ENCODE measurements around the gene DSG3. TPM values are rescaled to one million over a fixed set of nuclear protein-coding genes. Genes with fewer than 3 reads are reported as not detected.

The DSG3 gene
- total and polyA plus RNA-seq, 10 of the 15 experiments (the other 5 are each of a cell fraction or from before 2014, with no cell fraction given): 0.01 to 0.36 (median 0.30) TPM

DNA sequence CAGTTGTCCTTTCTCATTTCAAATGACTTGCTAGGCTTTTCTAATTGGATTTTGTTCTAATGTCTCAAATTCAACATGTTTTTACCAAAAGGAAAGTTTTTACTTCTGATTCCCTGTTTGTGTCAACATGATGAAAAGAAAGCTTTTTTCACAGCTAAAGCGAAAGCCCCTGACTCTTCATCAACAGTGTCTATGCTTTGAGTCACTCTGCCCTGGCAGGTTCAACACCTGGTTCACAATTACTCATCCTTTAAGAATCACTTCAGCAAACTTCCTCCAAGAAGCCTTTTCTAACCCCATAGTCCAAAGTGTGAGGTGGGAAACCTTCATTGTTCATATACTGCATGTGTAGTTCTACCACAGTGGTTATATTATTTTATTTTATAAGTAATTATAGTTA is 42.8 kb downstream of the DSG3 start (continued):
- TF ChIP-seq, protein P1, sequence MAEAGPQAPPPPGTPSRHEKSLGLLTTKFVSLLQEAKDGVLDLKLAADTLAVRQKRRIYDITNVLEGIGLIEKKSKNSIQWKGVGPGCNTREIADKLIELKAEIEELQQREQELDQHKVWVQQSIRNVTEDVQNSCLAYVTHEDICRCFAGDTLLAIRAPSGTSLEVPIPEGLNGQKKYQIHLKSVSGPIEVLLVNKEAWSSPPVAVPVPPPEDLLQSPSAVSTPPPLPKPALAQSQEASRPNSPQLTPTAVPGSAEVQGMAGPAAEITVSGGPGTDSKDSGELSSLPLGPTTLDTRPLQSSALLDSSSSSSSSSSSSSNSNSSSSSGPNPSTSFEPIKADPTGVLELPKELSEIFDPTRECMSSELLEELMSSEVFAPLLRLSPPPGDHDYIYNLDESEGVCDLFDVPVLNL (IDR thresholded peaks at IDR 0.05; ENCODE audit: low read depth, low read length): no peak
- TF ChIP-seq, protein P2, sequence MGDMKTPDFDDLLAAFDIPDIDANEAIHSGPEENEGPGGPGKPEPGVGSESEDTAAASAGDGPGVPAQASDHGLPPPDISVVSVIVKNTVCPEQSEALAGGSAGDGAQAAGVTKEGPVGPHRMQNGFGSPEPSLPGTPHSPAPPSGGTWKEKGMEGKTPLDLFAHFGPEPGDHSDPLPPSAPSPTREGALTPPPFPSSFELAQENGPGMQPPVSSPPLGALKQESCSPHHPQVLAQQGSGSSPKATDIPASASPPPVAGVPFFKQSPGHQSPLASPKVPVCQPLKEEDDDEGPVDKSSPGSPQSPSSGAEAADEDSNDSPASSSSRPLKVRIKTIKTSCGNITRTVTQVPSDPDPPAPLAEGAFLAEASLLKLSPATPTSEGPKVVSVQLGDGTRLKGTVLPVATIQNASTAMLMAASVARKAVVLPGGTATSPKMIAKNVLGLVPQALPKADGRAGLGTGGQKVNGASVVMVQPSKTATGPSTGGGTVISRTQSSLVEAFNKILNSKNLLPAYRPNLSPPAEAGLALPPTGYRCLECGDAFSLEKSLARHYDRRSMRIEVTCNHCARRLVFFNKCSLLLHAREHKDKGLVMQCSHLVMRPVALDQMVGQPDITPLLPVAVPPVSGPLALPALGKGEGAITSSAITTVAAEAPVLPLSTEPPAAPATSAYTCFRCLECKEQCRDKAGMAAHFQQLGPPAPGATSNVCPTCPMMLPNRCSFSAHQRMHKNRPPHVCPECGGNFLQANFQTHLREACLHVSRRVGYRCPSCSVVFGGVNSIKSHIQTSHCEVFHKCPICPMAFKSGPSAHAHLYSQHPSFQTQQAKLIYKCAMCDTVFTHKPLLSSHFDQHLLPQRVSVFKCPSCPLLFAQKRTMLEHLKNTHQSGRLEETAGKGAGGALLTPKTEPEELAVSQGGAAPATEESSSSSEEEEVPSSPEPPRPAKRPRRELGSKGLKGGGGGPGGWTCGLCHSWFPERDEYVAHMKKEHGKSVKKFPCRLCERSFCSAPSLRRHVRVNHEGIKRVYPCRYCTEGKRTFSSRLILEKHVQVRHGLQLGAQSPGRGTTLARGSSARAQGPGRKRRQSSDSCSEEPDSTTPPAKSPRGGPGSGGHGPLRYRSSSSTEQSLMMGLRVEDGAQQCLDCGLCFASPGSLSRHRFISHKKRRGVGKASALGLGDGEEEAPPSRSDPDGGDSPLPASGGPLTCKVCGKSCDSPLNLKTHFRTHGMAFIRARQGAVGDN (IDR thresholded peaks at IDR 0.05): no peak
- TF ChIP-seq, protein P3, sequence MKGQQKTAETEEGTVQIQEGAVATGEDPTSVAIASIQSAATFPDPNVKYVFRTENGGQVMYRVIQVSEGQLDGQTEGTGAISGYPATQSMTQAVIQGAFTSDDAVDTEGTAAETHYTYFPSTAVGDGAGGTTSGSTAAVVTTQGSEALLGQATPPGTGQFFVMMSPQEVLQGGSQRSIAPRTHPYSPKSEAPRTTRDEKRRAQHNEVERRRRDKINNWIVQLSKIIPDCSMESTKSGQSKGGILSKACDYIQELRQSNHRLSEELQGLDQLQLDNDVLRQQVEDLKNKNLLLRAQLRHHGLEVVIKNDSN (IDR thresholded peaks at IDR 0.05; ENCODE audit: borderline replicate concordance, extremely low read length, insufficient read depth, low read depth, low read length): no peak
- no peak for TF ChIP-seq KDM1A (IDR thresholded peaks at IDR 0.05; ENCODE audit: borderline replicate concordance)
- TF ChIP-seq NR2C1 (IDR thresholded peaks at IDR 0.05): no peak
- TF ChIP-seq, protein P4, sequence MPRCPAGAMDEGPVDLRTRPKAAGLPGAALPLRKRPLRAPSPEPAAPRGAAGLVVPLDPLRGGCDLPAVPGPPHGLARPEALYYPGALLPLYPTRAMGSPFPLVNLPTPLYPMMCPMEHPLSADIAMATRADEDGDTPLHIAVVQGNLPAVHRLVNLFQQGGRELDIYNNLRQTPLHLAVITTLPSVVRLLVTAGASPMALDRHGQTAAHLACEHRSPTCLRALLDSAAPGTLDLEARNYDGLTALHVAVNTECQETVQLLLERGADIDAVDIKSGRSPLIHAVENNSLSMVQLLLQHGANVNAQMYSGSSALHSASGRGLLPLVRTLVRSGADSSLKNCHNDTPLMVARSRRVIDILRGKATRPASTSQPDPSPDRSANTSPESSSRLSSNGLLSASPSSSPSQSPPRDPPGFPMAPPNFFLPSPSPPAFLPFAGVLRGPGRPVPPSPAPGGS (IDR thresholded peaks at IDR 0.05; ENCODE audit: borderline replicate concordance, insufficient read depth, low read depth, low read length, poor library complexity, severe bottlenecking): no peak
- TF ChIP-seq RCOR1 (conservative IDR thresholded peaks at IDR 0.05; ENCODE audit: low read depth, low read length): no peak
- TF ChIP-seq CHD1 (IDR thresholded peaks at IDR 0.05; ENCODE audit: low read depth, low read length): no peak
- TF ChIP-seq CREM (IDR thresholded peaks at IDR 0.05; ENCODE audit: low read depth): peak; percentile 40; the same call in 1 of the 2 replicates
- peak; percentile 72 to 79; a peak in 3 of 4 replicates for TF ChIP-seq IKZF2 (IDR thresholded peaks at IDR 0.05)
- no peak for TF ChIP-seq LARP7 (IDR thresholded peaks at IDR 0.05)
- TF ChIP-seq PML (IDR thresholded peaks at IDR 0.05; ENCODE audit: low read length): no peak
- TF ChIP-seq BRCA1 (IDR thresholded peaks at IDR 0.05; ENCODE audit: low read depth, low read length): no peak
- TF ChIP-seq, protein P5, sequence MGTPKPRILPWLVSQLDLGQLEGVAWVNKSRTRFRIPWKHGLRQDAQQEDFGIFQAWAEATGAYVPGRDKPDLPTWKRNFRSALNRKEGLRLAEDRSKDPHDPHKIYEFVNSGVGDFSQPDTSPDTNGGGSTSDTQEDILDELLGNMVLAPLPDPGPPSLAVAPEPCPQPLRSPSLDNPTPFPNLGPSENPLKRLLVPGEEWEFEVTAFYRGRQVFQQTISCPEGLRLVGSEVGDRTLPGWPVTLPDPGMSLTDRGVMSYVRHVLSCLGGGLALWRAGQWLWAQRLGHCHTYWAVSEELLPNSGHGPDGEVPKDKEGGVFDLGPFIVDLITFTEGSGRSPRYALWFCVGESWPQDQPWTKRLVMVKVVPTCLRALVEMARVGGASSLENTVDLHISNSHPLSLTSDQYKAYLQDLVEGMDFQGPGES (IDR thresholded peaks at IDR 0.05): no peak
- TF ChIP-seq RUNX3 (IDR thresholded peaks at IDR 0.05; ENCODE audit: low read length): no peak; the same call in none of the 2 replicates
- TF ChIP-seq, protein P6, sequence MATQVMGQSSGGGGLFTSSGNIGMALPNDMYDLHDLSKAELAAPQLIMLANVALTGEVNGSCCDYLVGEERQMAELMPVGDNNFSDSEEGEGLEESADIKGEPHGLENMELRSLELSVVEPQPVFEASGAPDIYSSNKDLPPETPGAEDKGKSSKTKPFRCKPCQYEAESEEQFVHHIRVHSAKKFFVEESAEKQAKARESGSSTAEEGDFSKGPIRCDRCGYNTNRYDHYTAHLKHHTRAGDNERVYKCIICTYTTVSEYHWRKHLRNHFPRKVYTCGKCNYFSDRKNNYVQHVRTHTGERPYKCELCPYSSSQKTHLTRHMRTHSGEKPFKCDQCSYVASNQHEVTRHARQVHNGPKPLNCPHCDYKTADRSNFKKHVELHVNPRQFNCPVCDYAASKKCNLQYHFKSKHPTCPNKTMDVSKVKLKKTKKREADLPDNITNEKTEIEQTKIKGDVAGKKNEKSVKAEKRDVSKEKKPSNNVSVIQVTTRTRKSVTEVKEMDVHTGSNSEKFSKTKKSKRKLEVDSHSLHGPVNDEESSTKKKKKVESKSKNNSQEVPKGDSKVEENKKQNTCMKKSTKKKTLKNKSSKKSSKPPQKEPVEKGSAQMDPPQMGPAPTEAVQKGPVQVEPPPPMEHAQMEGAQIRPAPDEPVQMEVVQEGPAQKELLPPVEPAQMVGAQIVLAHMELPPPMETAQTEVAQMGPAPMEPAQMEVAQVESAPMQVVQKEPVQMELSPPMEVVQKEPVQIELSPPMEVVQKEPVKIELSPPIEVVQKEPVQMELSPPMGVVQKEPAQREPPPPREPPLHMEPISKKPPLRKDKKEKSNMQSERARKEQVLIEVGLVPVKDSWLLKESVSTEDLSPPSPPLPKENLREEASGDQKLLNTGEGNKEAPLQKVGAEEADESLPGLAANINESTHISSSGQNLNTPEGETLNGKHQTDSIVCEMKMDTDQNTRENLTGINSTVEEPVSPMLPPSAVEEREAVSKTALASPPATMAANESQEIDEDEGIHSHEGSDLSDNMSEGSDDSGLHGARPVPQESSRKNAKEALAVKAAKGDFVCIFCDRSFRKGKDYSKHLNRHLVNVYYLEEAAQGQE (IDR thresholded peaks at IDR 0.05; ENCODE audit: low read depth, low read length): no peak
- TF ChIP-seq POLR2AphosphoS5 (IDR thresholded peaks at IDR 0.05; ENCODE audit: low read length): no peak
- TF ChIP-seq FOS (IDR thresholded peaks at IDR 0.05; ENCODE audit: borderline replicate concordance, extremely low read depth, insufficient read length): no peak
- TF ChIP-seq ZNF207 (IDR thresholded peaks at IDR 0.05; ENCODE audit: borderline replicate concordance): no peak
- TF ChIP-seq DPF2 (IDR thresholded peaks at IDR 0.05): peak; percentile 60; the same call in 1 of the 2 replicates

Measured in GM12878 (cell line).